Sigmoid colon (tissue), 7 donors: ENCODE measurements around the gene MEOX2. TPM values are rescaled to one million over a fixed set of nuclear protein-coding genes. Genes with fewer than 3 reads are reported as not detected.

Experiments used
- DNase-seq: peaks from one replicate; pipeline ENCODE4 v3.0.0-alpha.2; 2019
- H3K27ac ChIP-seq, 4 donors: fragments of 200-600 bp; sonication (generic); one replicate each; pipeline ENCODE4 v1.5.1; 2016 to 2019; ENCODE audit warnings: mild to moderate bottlenecking in 1 of 4
- H3K27me3 ChIP-seq, 3 donors: fragments of 200-600 bp; sonication (generic); one replicate each; pipeline ENCODE4 v1.5.1; 2019; ENCODE audit warnings: mild to moderate bottlenecking in 1 of 3
- H3K36me3 ChIP-seq, 4 donors: fragments of 200-600 bp; sonication (generic); one replicate each; pipeline ENCODE4 v1.5.1; 2016 to 2019
- H3K4me1 ChIP-seq, 4 donors: fragments of 200-600 bp; sonication (generic); one replicate each; pipeline ENCODE4 v1.5.1; 2017 to 2019
- H3K4me3 ChIP-seq, 4 donors: fragments of 200-600 bp; sonication (generic); one replicate each; pipeline ENCODE4 v1.5.1; 2017 to 2019; ENCODE audit warnings: mild to moderate bottlenecking in 2 of 4, moderate library complexity in 1 of 4
- H3K9me3 ChIP-seq, 4 donors: fragments of 200-600 bp in 3 of 4; sonication (generic) in 3 of 4; one replicate each; pipeline versions ENCODE4 v1.5.1 to v1.6.1; 2013 to 2019
- EP300 ChIP-seq, 4 donors: sonication (generic); formaldehyde crosslinking; IDR thresholded peaks; one replicate each; pipeline ENCODE4 v1.6.1; 2017; ENCODE audit warnings: antibody characterized with exemption in 4 of 4
- POLR2A ChIP-seq, 2 donors: fragments of 450-650 bp; IDR thresholded peaks; one replicate each; pipeline ENCODE4 v1.6.1; 2016; ENCODE audit warnings: antibody characterized with exemption in 2 of 2, mild to moderate bottlenecking in 2 of 2, moderate library complexity in 2 of 2
- POLR2AphosphoS5 ChIP-seq, 4 donors: sonication (generic); formaldehyde crosslinking; IDR thresholded peaks; one replicate each; pipeline ENCODE4 v1.6.1; 2017; ENCODE audit warnings: antibody characterized with exemption in 4 of 4
- WGBS, 2 donors: extraction: QIAGEN DNeasy Blood & Tissue Kit; methylation state at CpG; one replicate each; pipeline ENCODE4 v1.1.7; 2013; 5-methylcytosine and 5-hydroxymethylcytosine counted together
- intact Hi-C: fragments of 100-400 bp; cut with DNase I; formaldehyde crosslinking; loops from one replicate; pipeline ENCODE4 v1.15.1; 2023
- polyA plus RNA-seq, 3 donors: library from polyadenylated mRNA; stranded (reverse); fragments of 200-250 nt; gene quantifications; one replicate each; pipeline ENCODE4 v1.2.3, GENCODE V29; 2013
- total RNA-seq, 4 donors: library from RNA; depleted of rRNA; stranded (reverse); fragments of >200 nt; gene quantifications; one replicate each; pipeline ENCODE4 v1.1.0, GENCODE V29; 2016
- TF ChIP-seq, protein P1 (sequence below), 4 experiments: fragments of 450-650 bp in 3 of 4; fragments of 200-600 bp in 1 of 4; IDR thresholded peaks; one replicate each; pipeline ENCODE4 v1.5.1; 2016 to 2019; ENCODE audit warnings: antibody characterized with exemption in 4 of 4, mild to moderate bottlenecking in 3 of 4, moderate library complexity in 2 of 4
- donor health status: healthy with polysubstance abuse.
- donor health status: Bipolar disorder and iron deficiency.
- donor health status: healthy.

The MEOX2 gene
- total and polyA plus RNA-seq, 7 donors: 0.23 to 9.7 (median 1.6) TPM

DNA sequence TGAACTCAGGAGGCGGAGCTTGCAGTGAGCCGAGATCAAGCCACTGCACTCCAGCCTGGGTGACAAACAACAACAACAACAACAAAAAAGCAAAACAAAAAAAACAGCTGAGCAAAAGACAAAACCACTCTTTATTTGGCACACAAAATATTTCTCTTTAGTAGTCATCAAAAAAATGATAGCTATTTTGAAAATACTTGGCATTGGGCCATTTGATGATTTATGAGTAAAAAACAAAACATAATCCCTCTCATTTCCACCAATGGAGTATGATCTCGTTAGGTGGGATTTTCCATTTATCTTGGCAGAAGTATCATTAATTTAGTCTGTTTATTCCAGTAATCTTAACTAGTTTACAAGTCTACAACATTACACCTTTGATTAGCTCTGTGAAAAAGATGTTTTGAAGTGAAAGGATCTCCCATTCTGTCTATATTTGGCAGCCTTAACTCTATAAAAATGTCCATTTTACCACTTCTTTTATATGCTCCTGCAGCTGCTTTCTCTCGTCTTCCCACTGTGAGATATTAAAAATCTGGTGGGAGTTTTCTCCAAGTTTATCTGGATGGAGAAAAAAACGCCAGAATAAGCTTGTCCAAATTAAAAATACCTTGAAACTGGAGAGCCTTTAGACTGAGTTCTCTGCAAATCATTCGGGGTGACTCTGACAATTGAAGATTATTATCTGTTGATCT, 65.8 kb downstream of the MEOX2 start:
- Histone ChIP-seq H3K27me3 (no peaks in the 10 kb centered on the region), H3K4me3 (no peak overlapping the region), H3K36me3 (no peaks in the 10 kb centered on the region), H3K4me1 (no peaks in the 10 kb centered on the region), H3K27ac (no peak overlapping the region), H3K9me3 (no peaks in the 10 kb centered on the region)
- intact Hi-C loops: no loop called here
- TF ChIP-seq, protein P1, sequence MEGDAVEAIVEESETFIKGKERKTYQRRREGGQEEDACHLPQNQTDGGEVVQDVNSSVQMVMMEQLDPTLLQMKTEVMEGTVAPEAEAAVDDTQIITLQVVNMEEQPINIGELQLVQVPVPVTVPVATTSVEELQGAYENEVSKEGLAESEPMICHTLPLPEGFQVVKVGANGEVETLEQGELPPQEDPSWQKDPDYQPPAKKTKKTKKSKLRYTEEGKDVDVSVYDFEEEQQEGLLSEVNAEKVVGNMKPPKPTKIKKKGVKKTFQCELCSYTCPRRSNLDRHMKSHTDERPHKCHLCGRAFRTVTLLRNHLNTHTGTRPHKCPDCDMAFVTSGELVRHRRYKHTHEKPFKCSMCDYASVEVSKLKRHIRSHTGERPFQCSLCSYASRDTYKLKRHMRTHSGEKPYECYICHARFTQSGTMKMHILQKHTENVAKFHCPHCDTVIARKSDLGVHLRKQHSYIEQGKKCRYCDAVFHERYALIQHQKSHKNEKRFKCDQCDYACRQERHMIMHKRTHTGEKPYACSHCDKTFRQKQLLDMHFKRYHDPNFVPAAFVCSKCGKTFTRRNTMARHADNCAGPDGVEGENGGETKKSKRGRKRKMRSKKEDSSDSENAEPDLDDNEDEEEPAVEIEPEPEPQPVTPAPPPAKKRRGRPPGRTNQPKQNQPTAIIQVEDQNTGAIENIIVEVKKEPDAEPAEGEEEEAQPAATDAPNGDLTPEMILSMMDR (IDR thresholded peaks at IDR 0.05): no peak
- TF ChIP-seq EP300 (IDR thresholded peaks at IDR 0.05): no peak
- TF ChIP-seq POLR2A (IDR thresholded peaks at IDR 0.05): no peak
- no peak for TF ChIP-seq POLR2AphosphoS5 (IDR thresholded peaks at IDR 0.05)
- 65 to 72% methylated on average over 6 of the region's 6 CpGs for WGBS, 2 donors
- no peak for DNase-seq

DNA sequence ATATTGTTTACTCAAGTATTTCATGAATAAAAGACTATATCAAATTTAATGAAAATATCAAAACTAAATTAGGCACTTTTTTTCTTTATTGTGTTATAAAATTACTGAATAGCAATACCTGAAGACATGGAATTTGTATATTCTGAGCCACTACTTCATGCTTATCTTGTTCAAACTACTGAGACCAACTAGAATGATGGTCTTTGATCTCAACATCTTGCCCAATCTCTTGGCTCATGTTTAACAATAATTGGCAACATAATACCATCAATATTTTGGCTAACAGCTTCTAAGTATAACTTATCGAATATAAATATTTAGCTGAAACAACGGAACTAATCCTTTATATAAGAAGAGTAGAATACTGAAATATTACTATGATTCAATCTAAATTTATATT, 68.2 kb downstream of the MEOX2 start:
- TF ChIP-seq, protein P1 (IDR thresholded peaks at IDR 0.05): no peak
- TF ChIP-seq EP300 (IDR thresholded peaks at IDR 0.05) (no peak), POLR2AphosphoS5 (IDR thresholded peaks at IDR 0.05) (no peak), POLR2A (IDR thresholded peaks at IDR 0.05) (no peak)
- no peaks in the 10 kb centered on the region for H3K36me3 ChIP-seq
- 94 to 95% methylated on average over 2 of the region's 2 CpGs for WGBS, 2 donors
- no peak overlapping the region for H3K27ac ChIP-seq
- H3K27me3 ChIP-seq: no peaks in the 10 kb centered on the region
- no peaks in the 10 kb centered on the region for H3K9me3 ChIP-seq
- no peak for DNase-seq
- no peak overlapping the region for H3K4me3 ChIP-seq
- H3K4me1 ChIP-seq: no peaks in the 10 kb centered on the region
- intact Hi-C loops: no loop called here

DNA sequence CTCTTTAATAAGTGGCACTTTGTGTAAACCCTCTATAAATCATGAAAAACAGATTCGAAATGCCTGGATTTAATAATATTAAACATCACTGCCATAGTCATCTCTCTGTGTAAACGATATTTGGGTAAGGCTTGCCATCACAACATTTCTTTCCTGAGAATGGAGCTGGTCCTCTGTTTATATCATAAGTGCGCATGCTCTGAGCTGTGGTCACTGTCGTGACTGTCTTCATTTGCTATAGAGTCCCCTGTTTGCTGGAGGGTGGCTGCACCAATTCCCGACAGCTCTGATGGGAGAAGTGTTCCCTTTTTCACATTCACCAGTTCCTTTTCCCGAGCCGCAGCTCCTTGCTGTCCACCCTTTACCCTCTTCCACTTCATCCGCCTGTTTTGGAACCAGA, 74.3 kb downstream of the MEOX2 start:
- intact Hi-C loops: no loop called here
- no peaks in the 10 kb centered on the region for H3K9me3 ChIP-seq
- no peak for DNase-seq
- H3K27ac ChIP-seq: no peak overlapping the region
- H3K36me3 ChIP-seq: no peaks in the 10 kb centered on the region
- H3K27me3 ChIP-seq: no peaks in the 10 kb centered on the region
- TF ChIP-seq POLR2AphosphoS5 (IDR thresholded peaks at IDR 0.05) (no peak), POLR2A (IDR thresholded peaks at IDR 0.05) (no peak), EP300 (IDR thresholded peaks at IDR 0.05) (no peak)
- TF ChIP-seq, protein P1 (IDR thresholded peaks at IDR 0.05): no peak
- H3K4me1 ChIP-seq: no peaks in the 10 kb centered on the region
- WGBS, 2 donors: 75 to 83% methylated on average over 8 of the region's 8 CpGs
- no peak overlapping the region for H3K4me3 ChIP-seq

DNA sequence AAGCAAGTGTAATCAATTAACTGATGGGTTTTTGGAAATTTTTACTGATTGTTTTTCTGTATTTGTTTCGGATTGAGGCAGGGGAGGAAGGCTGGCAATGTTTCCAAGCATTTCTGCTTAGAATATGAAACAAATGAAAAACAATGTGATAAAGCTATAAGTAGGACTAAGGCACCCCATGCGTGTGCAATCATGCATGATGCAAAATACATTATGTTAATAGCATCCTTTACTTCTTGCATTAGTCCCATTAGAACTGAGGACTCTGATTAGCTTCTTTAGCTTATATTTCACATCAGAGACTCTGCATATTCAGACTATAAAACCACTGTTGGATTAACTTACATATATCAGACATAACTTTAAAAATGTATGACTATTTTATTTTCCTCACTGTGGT, 76.0 kb downstream of the MEOX2 start:
- DNase-seq: no peak
- Histone ChIP-seq H3K9me3 (no peaks in the 10 kb centered on the region), H3K36me3 (no peaks in the 10 kb centered on the region), H3K27me3 (no peaks in the 10 kb centered on the region), H3K4me3 (no peak overlapping the region), H3K27ac (no peak overlapping the region), H3K4me1 (no peaks in the 10 kb centered on the region)
- 83 to 85% methylated on average over 2 of the region's 2 CpGs for WGBS, 2 donors
- intact Hi-C loops: no loop called here
- TF ChIP-seq EP300 (IDR thresholded peaks at IDR 0.05): no peak
- TF ChIP-seq POLR2AphosphoS5 (IDR thresholded peaks at IDR 0.05): no peak
- TF ChIP-seq POLR2A (IDR thresholded peaks at IDR 0.05): no peak
- TF ChIP-seq, protein P1 (IDR thresholded peaks at IDR 0.05): no peak

DNA sequence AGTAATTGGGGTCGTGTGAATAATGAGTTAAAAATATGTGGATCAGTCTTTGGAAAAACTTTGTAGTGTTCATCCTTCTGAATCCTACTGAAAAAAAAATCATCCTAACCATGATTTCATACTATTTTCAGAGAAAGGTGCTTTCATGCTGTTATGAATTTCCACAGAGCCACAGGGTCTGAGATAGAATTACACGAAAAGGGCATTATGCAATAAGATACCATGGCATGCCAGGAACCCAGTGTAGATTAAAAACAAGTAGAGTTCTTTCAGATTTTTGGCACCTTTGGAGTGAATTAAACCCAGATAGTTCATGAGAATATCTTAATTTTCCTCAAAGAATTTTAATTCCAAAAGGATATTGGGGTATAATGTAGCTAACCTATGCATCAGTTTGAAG, 77.2 kb downstream of the MEOX2 start:
- Histone ChIP-seq H3K27ac (no peak overlapping the region), H3K4me1 (no peaks in the 10 kb centered on the region), H3K27me3 (no peaks in the 10 kb centered on the region), H3K4me3 (no peak overlapping the region), H3K9me3 (no peaks in the 10 kb centered on the region), H3K36me3 (no peaks in the 10 kb centered on the region)
- TF ChIP-seq, protein P1 (IDR thresholded peaks at IDR 0.05): no peak
- TF ChIP-seq POLR2A (IDR thresholded peaks at IDR 0.05): no peak
- no peak for TF ChIP-seq EP300 (IDR thresholded peaks at IDR 0.05)
- no peak for TF ChIP-seq POLR2AphosphoS5 (IDR thresholded peaks at IDR 0.05)
- intact Hi-C loops: no loop called here
- no peak for DNase-seq
- WGBS, 2 donors: 64 to 86% methylated on average over 2 of the region's 2 CpGs
